Measurements from ENCODE around the gene MMP1. TPM values are rescaled to one million over a fixed set of nuclear protein-coding genes. Genes with fewer than 3 reads are reported as not detected.

The MMP1 gene
- total and polyA plus RNA-seq, 8 donors, result 0.20 to 1.7 (median 0.70) TPM; not detected in 1

GRCh38 chr11:102781676-102782075, 16.3 kb downstream of the MMP1 start:
- no peaks in the 10 kb centered on the region for H3K9me3 ChIP-seq
- DNase-seq, result no peak
- peak in 2 of 4 donors; percentile 24 to 39 for ATAC-seq
- H3K4me1 ChIP-seq, result peaks cover 5 to 10% (median 8%) of the 10 kb centered on the region in 3 donors
- H3K27ac ChIP-seq, result no peak overlapping the region
- no peaks in the 10 kb centered on the region for H3K36me3 ChIP-seq
- WGBS, 2 donors, result 89 to 90% methylated on average over 2 of the region's 2 CpGs
- no peaks in the 10 kb centered on the region for H3K27me3 ChIP-seq
- TF ChIP-seq, protein P1, sequence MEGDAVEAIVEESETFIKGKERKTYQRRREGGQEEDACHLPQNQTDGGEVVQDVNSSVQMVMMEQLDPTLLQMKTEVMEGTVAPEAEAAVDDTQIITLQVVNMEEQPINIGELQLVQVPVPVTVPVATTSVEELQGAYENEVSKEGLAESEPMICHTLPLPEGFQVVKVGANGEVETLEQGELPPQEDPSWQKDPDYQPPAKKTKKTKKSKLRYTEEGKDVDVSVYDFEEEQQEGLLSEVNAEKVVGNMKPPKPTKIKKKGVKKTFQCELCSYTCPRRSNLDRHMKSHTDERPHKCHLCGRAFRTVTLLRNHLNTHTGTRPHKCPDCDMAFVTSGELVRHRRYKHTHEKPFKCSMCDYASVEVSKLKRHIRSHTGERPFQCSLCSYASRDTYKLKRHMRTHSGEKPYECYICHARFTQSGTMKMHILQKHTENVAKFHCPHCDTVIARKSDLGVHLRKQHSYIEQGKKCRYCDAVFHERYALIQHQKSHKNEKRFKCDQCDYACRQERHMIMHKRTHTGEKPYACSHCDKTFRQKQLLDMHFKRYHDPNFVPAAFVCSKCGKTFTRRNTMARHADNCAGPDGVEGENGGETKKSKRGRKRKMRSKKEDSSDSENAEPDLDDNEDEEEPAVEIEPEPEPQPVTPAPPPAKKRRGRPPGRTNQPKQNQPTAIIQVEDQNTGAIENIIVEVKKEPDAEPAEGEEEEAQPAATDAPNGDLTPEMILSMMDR (IDR thresholded peaks at IDR 0.05), result no peak
- no peak for FAIRE-seq
- intact Hi-C loops (cut with DNase I), result no loop called here
- H3K4me3 ChIP-seq, result no peak overlapping the region

DNA sequence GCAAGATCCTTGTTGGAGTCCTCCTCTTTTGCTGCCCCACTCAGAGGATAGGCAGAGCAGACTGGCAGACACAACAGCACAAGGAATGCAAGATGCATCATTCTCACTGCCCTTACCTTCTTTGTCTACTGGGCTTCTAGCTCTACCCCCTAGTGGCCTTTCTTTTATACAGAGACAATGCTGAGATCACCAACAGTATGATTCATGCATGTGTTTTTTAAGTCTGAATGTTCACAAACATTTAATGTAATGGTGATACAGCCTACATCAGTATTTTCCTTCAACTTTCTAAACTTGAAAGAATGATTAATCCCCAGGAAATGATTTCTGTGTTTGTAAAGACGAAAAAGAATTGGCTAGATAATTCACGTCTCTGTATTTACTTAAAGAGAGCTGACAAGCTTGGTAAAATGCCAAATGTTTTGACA, 17.5 kb downstream of the MMP1 start, which contains the start of gene MMP10:
TSS of gene MMP10 (minus strand) at position 138 of the 428 bp plus-strand sequence. CDS start at position 101, 37 bp downstream.
- Histone ChIP-seq H3K9me3 (no peaks in the 10 kb centered on the region), H3K4me3 (no peak within 1 kb of the TSS), H3K4me1 (peaks cover 5 to 10% (median 8%) of the 10 kb centered on the region in 3 donors), H3K36me3 (no peaks in the 10 kb centered on the region), H3K27me3 (no peaks in the 10 kb centered on the region), H3K27ac (no peak within 1 kb of the TSS)
- DNase-seq (no peak), FAIRE-seq (no peak), ATAC-seq (peak; percentile 48 to 74 (median 64))
- intact Hi-C loops (cut with DNase I), result no loop called here
- TF ChIP-seq, protein P1 (IDR thresholded peaks at IDR 0.05), result no peak
- 0 to 1% methylated on average over 2 of the region's 2 CpGs for WGBS, 2 donors

DNA sequence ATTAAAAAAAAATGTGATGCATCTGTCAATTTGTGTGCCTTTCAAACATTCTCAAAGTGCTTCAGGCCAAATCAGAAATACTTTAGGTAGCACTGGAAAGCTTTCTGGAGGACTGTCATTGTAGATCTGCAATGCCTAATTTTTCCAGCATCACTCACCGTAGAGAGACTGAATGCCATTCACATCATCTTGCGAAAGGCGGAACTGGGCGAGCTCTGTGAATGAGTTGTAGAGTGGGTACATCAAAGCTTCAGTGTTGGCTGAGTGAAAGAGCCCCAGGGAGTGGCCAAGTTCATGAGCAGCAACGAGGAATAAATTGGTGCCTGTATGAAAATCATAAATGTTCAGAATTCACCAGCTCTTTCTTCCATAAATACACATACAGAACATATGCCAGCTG, 21.5 kb downstream of the MMP1 start:
- DNase-seq (no peak), FAIRE-seq (no peak), ATAC-seq (no peak)
- Histone ChIP-seq H3K4me1 (peaks cover 5 to 10% (median 8%) of the 10 kb centered on the region in 3 donors), H3K4me3 (no peak overlapping the region), H3K27ac (no peak overlapping the region), H3K36me3 (no peaks in the 10 kb centered on the region), H3K9me3 (no peaks in the 10 kb centered on the region), H3K27me3 (no peaks in the 10 kb centered on the region)
- TF ChIP-seq, protein P1 (IDR thresholded peaks at IDR 0.05), result no peak
- intact Hi-C loops (cut with DNase I), result no loop called here
- WGBS, 2 donors, result 73 to 76% methylated on average over 5 of the region's 5 CpGs

- no peaks in the 10 kb centered on the region for H3K9me3 ChIP-seq
- intact Hi-C loops (cut with DNase I), result no loop called here
- ATAC-seq (no peak), FAIRE-seq (no peak), DNase-seq (no peak)
- no peaks in the 10 kb centered on the region for H3K36me3 ChIP-seq
- H3K27me3 ChIP-seq, result no peaks in the 10 kb centered on the region
- TF ChIP-seq, protein P1 (IDR thresholded peaks at IDR 0.05), result no peak
- no peak overlapping the region for H3K4me3 ChIP-seq
- H3K4me1 ChIP-seq, result no peaks in the 10 kb centered on the region
- WGBS, 2 donors, result 58 to 71% methylated on average over 4 of the region's 4 CpGs
- no peak overlapping the region for H3K27ac ChIP-seq
These were observed 24.6 kb downstream of the MMP1 start for GRCh38 chr11:102773386-102773785.

DNA sequence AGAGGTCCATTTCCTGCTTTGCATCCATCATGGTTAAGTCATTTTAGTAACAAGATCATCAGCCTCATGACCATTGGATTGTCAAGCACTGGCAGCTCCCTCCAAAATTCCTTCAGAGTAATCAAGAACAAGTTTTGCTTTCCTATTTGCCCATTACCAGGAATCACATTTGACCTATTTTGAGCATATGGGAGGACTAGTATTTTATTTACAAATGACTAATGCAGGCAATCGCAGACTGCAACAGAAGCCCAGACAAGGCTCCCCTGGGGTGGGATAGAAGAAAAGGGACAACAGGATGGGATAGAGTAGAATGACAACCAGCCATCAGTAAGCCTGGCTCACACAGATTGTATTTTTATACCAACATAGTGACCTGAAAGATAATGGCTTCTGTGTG, 26.6 kb downstream of the MMP1 start:
- H3K36me3 ChIP-seq, result no peaks in the 10 kb centered on the region
- TF ChIP-seq, protein P1 (IDR thresholded peaks at IDR 0.05), result no peak
- no peak for FAIRE-seq
- no peaks in the 10 kb centered on the region for H3K9me3 ChIP-seq
- no peak for DNase-seq
- no peak overlapping the region for H3K27ac ChIP-seq
- no peaks in the 10 kb centered on the region for H3K27me3 ChIP-seq
- no peaks in the 10 kb centered on the region for H3K4me1 ChIP-seq
- intact Hi-C loops (cut with DNase I), result no loop called here
- no peak for ATAC-seq
- WGBS, 2 donors, result 61 to 67% methylated on average over 1 of the region's 1 CpG
- no peak overlapping the region for H3K4me3 ChIP-seq
